ENCODE data around the gene MROH8.

DNA sequence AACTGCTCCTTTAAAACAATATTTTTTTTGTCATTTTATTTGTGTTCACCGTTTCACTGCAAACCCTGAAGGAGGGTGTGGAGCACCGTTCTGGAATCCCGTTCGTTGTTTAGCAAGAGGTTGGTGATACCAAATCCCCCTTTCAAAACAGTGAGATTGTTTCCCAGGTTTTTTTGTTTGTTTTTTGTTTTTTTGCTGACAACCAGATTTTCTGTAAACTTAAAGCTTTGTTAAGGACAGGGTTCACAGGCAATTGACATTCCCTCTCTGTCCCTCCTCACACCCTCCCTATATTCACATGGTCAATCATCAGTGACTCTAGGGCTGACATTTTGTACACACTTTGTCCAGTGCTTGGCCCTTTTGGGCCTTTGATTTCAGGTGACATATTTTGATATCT lies 21.0 kb upstream of the MROH8 start:
- TF ChIP-seq, protein P1, sequence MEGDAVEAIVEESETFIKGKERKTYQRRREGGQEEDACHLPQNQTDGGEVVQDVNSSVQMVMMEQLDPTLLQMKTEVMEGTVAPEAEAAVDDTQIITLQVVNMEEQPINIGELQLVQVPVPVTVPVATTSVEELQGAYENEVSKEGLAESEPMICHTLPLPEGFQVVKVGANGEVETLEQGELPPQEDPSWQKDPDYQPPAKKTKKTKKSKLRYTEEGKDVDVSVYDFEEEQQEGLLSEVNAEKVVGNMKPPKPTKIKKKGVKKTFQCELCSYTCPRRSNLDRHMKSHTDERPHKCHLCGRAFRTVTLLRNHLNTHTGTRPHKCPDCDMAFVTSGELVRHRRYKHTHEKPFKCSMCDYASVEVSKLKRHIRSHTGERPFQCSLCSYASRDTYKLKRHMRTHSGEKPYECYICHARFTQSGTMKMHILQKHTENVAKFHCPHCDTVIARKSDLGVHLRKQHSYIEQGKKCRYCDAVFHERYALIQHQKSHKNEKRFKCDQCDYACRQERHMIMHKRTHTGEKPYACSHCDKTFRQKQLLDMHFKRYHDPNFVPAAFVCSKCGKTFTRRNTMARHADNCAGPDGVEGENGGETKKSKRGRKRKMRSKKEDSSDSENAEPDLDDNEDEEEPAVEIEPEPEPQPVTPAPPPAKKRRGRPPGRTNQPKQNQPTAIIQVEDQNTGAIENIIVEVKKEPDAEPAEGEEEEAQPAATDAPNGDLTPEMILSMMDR (IDR thresholded peaks at IDR 0.05): no peak
- TF ChIP-seq ZFX (IDR thresholded peaks at IDR 0.05; ENCODE audit: borderline replicate concordance): no peak

Data from 22Rv1 (cell line).